RKO (cell line): ENCODE measurements around the gene TIFAB.

Source experiments
- DNase-seq: peaks from one replicate; pipeline ENCODE4 v3.0.0-alpha.2; 2016; ENCODE audit warnings: low spot score

Gene TIFAB

DNA sequence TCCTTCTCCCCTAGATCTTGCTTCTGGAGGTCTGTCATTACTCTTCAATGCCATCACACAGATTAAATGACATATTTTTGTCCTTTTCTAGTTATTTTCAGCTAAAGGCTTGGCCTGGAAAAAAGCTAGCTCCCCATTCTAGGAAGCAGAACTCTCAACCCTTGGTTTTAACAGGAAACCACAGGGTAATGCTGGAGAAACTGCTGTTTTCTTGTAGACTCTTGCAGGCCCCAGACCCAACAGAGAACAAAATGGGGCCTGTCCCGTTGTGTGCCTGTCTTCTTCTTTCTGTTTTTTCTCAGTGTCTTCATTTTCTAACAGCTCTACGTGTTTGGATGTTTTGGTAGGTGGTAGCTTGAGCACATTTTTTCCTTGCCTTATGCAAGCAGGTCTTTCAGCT, 26.5 kb downstream of the TIFAB start:
- DNase-seq, result no peak

DNA sequence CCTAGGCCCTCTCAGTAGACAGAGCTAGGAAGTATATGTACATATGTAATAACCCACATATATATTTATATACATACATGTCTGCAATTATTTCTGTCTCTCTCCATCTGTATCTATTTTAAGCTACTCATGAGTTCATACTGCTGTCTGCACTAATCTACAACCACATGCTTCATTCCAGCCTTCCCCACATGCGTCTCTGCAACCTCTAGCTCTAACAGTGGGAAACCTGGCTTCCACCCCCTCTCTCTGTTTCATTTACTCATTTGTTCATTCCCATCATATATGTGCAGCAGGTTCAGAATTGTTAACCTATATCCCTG, 28.3 kb downstream of the TIFAB start:
- no peak for DNase-seq

DNA sequence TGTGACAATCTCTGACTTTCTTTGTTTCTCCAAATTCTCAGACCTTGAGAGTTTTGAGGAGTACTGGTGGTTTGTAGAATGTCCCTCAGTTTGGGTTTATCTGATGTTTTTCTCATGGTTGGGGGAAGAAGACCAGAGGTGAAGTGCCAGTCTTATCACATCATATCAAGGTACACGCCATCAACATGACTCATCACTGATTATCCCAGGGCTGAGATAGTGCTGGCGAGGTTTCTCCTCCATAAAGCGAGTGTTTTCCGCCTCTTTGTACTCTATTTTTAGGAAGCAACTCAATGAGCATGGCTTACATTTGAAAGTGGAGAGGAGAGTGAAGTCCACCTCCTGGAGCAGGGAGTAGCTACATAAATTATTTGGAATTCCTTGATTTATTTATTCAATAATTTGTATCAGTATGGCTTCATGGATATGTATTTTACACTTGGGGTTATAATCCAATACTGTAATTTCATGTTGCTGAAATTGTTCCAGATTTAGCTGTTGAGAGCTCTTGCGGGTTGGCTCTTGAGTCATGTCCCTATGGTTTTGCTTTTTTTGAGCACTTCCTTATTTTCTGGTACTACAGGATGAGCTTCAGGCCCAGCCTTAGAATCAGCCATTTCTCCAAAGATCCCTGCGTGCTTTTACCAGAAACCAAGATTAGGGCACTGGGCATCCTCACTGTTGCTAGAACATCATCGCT, 28.9 kb downstream of the TIFAB start:
- no peak for DNase-seq

DNA sequence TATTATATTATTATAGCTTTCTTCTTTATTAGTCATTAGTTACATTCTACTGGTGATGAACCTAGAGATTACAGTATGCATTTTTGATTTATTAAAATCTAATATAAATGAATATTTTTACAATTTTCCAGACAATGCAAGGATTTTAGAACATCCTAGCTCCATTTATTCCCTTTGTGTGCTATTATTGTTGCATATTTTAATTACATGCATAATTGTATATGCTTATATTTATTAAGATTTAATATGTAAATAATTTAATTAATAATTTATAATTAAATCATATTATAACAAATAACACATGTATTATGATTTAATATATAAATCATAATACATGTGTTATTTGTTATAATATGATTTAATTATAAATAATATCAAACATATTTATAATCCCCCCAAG, 29.7 kb downstream of the TIFAB start:
- no peak for DNase-seq

DNA sequence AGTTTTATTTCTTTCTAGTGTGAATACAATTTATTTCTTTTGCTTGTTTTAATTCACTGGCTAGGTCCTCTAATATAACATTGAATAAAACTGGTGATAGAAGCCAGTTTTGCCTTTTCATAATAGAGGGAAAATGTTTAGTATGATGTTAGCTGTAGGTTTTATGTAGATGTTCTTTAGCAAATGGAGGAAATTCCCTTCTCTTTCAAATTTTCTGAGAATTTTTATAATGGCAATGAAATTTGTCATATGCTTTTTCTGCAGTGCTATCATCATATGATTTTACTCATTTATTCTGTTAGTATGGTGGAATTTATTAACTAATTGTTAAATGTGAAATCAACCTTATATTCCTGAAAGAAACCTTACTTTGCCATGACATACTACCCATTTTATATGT, 35.1 kb downstream of the TIFAB start:
- no peak for DNase-seq

DNA sequence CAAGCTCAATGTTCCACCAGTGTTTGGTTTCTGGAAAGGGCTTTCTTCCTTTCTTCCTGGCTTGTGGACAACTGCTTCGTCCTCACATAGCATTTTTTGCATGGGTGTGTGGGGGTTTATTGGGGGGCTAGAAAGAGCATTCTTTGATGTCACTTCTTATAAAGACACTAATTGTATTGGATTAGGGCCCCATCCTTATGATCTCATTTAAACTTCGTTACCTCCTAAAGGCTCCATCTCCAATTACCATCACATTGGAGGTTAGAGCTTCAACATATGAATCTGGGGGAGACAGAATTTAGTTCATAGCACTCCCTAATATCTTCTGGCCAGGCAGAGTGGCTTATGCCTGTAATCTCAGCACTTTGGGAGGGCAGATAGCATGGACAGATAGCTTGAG, 47.1 kb downstream of the TIFAB start:
- no peak for DNase-seq

DNA sequence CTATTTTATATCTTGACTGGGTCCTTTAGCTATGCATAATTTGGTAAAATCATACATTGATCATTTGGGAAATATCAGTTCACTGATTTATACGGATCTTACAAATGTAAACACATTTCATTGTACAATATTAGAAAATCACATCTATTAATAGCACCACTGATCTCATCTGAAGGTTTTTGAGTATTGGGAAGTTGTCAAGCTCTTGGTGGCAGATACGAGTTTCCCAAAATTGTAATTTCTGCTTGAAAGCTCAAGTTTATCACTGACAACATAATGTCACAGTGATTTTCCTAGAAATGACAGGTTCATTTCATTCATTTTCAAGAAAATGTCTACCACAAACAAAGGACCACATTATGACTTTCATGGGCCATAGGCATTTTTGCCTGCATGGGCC, 50.1 kb downstream of the TIFAB start:
- DNase-seq, result no peak

DNA sequence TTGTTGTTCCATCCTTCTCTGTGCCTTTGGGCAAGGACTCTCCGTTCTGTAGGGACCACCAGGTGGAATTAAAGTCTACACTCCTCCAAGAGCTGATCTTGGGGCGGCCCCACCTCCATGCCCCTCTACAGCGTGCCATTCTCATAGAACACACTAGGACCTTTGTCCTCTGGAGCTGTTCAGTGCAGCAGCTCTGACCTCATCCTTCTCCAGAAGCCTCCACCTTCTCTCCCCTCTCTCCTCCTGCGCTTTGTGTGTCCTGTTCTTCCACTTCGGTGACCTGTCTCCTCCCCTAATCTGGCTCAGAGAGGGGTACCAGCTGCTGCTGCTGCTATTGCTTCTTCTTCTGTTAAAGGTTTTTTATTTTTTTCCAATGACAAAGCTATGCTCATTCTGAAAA, 51.3 kb downstream of the TIFAB start:
- DNase-seq, result no peak

DNA sequence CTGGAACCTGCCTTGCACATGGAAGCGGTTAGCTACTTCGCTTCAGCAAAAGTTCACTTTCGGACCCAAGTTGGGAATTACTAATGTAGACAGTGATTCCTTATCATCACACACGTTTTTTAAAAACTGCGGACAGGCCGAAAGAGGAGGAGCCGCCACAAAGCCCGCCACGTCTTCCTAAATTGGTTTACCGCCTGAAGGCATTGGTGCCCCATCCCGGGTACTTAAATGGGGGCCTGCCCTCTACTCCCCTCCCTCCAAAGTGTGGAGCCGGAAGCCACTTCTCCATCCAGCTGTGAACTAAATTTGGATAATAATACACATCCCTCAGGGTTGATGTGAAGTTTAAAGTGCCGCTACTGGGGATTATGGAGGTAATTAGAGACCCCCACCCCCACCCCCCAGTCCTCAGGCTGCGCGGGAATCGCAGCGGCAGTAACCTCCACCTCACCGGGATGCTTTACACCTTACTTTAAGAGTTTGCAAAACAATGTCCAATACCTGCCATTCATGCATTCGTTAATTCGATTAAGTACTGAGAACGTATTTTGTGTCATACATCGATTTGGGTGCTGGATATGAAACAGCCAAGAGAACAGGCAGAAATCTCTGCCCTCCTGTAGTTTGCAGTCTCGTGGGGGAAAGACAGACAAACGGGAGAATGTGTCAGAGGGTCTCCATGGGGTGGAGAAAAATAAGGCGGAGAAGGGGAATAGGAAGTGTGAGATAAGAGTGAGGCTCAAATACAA, 52.2 kb downstream of the TIFAB start:
- DNase-seq, result no peak

DNA sequence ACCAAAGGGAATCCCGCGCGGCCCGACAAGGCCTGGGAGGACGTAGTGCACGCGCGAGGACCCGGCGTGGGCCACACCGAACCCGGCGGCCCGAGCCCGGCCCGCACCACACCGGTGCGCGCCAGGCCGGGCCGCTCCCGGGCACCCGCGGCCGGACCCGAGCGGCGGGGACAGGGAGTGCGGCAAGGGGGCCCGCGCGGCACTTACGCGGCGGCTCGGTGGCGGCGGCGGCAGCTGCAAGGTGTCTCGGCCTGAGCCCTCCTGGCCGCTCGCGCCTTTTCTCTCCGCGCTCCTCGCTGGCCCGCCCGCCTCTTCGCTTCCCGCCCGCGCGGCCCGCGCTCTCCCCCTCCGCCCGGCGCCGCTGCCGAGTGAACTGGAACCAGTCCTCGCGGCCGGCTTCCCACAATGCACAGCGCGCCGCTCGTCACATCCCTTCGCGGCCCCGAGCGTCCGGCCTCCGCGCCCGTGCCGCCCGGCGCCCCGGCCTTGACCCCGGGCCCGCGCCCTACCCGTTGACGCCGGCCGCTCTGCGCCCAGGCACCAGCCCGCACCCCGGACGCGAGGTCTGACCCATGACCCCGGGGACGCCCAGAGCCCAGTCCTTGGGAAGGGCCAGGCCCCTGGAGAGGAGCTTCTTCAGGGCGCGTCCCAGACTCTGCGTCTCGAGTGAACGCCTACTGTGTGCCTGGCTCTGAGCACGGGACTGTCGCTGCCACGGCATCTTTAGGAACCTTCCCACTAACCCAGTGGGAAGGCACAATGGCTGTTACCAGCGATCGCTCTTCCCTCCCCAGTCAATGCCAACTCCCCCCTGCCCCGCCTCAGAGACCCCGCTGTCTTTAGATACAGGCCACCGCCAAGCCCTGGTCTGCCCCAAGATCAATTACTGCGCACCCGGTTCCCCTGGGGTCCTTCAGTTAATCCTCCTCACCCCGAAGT, 53.0 kb downstream of the TIFAB start, which contains the start of gene MACROH2A1:
TSS of gene MACROH2A1 (minus strand) at position 377 of the 939 bp plus-strand sequence. CDS start 10,138 bp downstream, outside the sequence.
- peak; percentile 83 for DNase-seq

DNA sequence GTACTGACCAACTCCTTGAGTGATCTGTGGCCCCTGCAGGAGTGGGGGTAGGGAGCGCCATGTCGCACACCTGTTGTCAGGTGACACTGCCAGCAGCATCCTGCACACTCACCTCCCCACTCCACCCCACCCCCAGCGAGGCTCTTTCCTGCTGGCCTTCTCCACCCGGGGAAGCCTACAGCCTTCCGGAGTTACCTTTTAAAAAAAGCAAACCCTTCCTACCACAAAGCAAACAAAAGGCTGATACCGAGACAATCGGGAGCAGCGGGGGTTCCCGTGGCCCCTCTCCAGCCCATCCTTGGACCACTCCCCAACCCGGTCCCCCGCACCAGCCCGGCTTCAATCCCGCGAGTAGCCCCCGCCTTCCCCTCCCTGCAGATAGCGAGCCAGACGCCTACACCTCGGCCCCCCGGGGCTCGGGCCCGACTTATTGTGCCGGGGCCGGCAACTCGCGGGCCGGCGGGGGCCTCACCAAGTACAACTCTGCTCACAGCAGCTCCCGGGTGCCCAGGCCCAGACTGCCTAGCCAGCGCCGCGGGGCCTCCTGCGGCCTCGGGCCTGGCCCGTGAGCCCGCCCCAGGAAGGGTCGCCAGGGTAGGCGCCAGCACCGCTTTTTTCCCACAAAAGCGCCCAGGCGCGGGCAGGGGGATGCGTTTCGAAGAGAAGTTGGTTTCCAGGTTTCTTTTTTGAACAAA, 53.8 kb downstream of the TIFAB start:
- DNase-seq, result peak; percentile 47
